H1 (cell line): ENCODE data around the gene DYSF. TPM values are rescaled to one million over a fixed set of nuclear protein-coding genes. Genes with fewer than 3 reads are reported as not detected.
A peak's percentile ranks its signal among the peaks of the same experiment; 100 is the strongest.

ENCODE experiments used
- CTCF ChIA-PET: fragments of 300-600 bp; sonication (Branson Sonifier 250); formaldehyde crosslinking; loops from one replicate; lab custom pipeline; 2021; ENCODE audit not compliant: partially characterized antibody; lab: Charles Lee
- POLR2A ChIA-PET: fragments of 300-600 bp; sonication (Branson Sonifier 250); formaldehyde crosslinking; loops from one replicate; lab custom pipeline; 2021; ENCODE audit warnings: inconsistent platforms; ENCODE audit not compliant: partially characterized antibody; lab: Charles Lee
- DNase-seq, 2 experiments: peaks; one replicate each; pipeline versions ENCODE4 v3.0.0 to v3.0.0-alpha.2; 2010 to 2022; ENCODE audit warnings: low spot score in 2 of 2, low read depth in 1 of 2, mixed read lengths in 1 of 2
- FAIRE-seq: peaks from 2 replicates; lab custom pipeline; 2011; peaks lifted over from hg19 to GRCh38; lab: Jason Lieb, UNC
- H2AFZ ChIP-seq: 2 replicates; pipeline ENCODE4 v1.8.1; 2012; ENCODE audit warnings: low read length, inconsistent platforms
- H2AK5ac ChIP-seq: 2 replicates; pipeline ENCODE4 v1.6.1; 2013; ENCODE audit warnings: low read depth, low read length
- H2BK120ac ChIP-seq: replicated peaks from 2 replicates; pipeline ENCODE3; 2013; ENCODE audit warnings: low read depth, low read length, inconsistent platforms
- H2BK12ac ChIP-seq: 2 replicates; pipeline ENCODE4 v1.6.1; 2013; ENCODE audit warnings: low read depth, low read length
- H2BK15ac ChIP-seq: 2 replicates; pipeline ENCODE4 v1.6.1; 2013; ENCODE audit warnings: low read length
- H2BK20ac ChIP-seq: 2 replicates; pipeline ENCODE4 v1.6.1; 2013; ENCODE audit warnings: low read length
- H2BK5ac ChIP-seq: 2 replicates; pipeline ENCODE4 v1.6.1; 2013; ENCODE audit warnings: low read depth, low read length
- H3K14ac ChIP-seq: 2 replicates; pipeline ENCODE4 v1.6.1; 2013; ENCODE audit warnings: inconsistent platforms; ENCODE audit not compliant: insufficient read length
- H3K18ac ChIP-seq: 2 replicates; pipeline ENCODE4 v1.6.1; 2013; ENCODE audit warnings: low read length; ENCODE audit errors: extremely low read depth
- H3K23ac ChIP-seq: 2 replicates; pipeline ENCODE4 v1.6.1; 2013; ENCODE audit warnings: inconsistent platforms; ENCODE audit not compliant: insufficient read length
- H3K23me2 ChIP-seq: 2 replicates; pipeline ENCODE4 v1.6.1; 2013; ENCODE audit warnings: low read depth, low read length
- H3K27ac ChIP-seq: 2 replicates; pipeline ENCODE4 v1.6.1; 2011; ENCODE audit warnings: low read depth, low read length, inconsistent platforms
- H3K27me3 ChIP-seq, 4 experiments: replicated peaks in 1 of 4; 1 replicate in 1 of 4; 2 replicates in 3 of 4; pipeline versions ENCODE4 v1.6.1 to v1.8.1; 2011 to 2013; ENCODE audit warnings: low read length in 3 of 4, mild to moderate bottlenecking in 3 of 4, inconsistent platforms in 2 of 4, mixed read lengths in 2 of 4, moderate library complexity in 1 of 4; ENCODE audit not compliant: control insufficient read depth in 3 of 4, insufficient read depth in 3 of 4; ENCODE audit errors: extremely low read depth in 1 of 4
- H3K36me3 ChIP-seq, 4 experiments: 2 replicates each; pipeline versions ENCODE4 v1.6.1 to v1.8.1; 2011 to 2013; ENCODE audit warnings: mild to moderate bottlenecking in 4 of 4, low read length in 3 of 4, moderate library complexity in 2 of 4, control low read depth in 1 of 4, inconsistent platforms in 1 of 4; ENCODE audit not compliant: insufficient read depth in 4 of 4, control insufficient read depth in 2 of 4
- H3K4ac ChIP-seq: replicated peaks from 2 replicates; pipeline ENCODE3; 2013; ENCODE audit warnings: low read length, low read depth, mixed read lengths, inconsistent platforms; ENCODE audit not compliant: insufficient read length
- H3K4me1 ChIP-seq, 4 experiments: replicated peaks in 1 of 4; 1 replicate in 1 of 4; 2 replicates in 3 of 4; pipeline versions ENCODE4 v1.6.1 to v1.8.1; 2011 to 2013; ENCODE audit warnings: low read length in 3 of 4, inconsistent platforms in 2 of 4, mixed read lengths in 1 of 4; ENCODE audit not compliant: insufficient read depth in 4 of 4, control insufficient read depth in 3 of 4
- H3K4me2 ChIP-seq, 2 experiments: 2 replicates each; pipeline versions ENCODE4 v1.6.1 to v1.8.1; 2011 to 2013; ENCODE audit warnings: low read depth in 2 of 2, low read length in 2 of 2, control low read depth in 1 of 2, inconsistent platforms in 1 of 2, mild to moderate bottlenecking in 1 of 2; ENCODE audit not compliant: insufficient read depth in 1 of 2
- H3K4me3 ChIP-seq, 4 experiments: fragments of 200-600, 300-600 bp in 1 of 4; sonication (generic), shearing (Covaris generic), sonication (Bioruptor Twin) in 1 of 4; 2 replicates each; pipeline versions ENCODE4 v1.5.1 to v1.8.1; 2011 to 2016; ENCODE audit warnings: low read length in 4 of 4, low read depth in 3 of 4, control low read depth in 2 of 4, inconsistent platforms in 2 of 4, mild to moderate bottlenecking in 2 of 4, mixed read lengths in 1 of 4, moderate library complexity in 1 of 4; ENCODE audit not compliant: insufficient read depth in 2 of 4; ENCODE audit errors: extremely low read depth in 1 of 4
- H3K56ac ChIP-seq: replicated peaks from 2 replicates; pipeline ENCODE3; 2013; ENCODE audit warnings: low read depth, mild to moderate bottlenecking, mixed read lengths, low read length, inconsistent platforms; ENCODE audit not compliant: insufficient read length
- H3K79me1 ChIP-seq: 2 replicates; pipeline ENCODE4 v1.6.1; 2013; ENCODE audit warnings: low read depth, low read length, control low read depth
- H3K79me2 ChIP-seq, 2 experiments: 2 replicates each; pipeline versions ENCODE4 v1.6.1 to v1.8.1; 2012 to 2013; ENCODE audit warnings: low read length in 2 of 2, mild to moderate bottlenecking in 2 of 2, inconsistent platforms in 1 of 2; ENCODE audit not compliant: insufficient read depth in 2 of 2, control insufficient read depth in 1 of 2
- H3K9ac ChIP-seq, 4 experiments: replicated peaks in 1 of 4; 1 replicate in 1 of 4; 2 replicates in 3 of 4; pipeline versions ENCODE4 v1.6.1 to v1.8.1; 2011 to 2013; ENCODE audit warnings: low read depth in 3 of 4, low read length in 3 of 4, control low read depth in 2 of 4, mild to moderate bottlenecking in 2 of 4, moderate library complexity in 2 of 4, inconsistent platforms in 1 of 4; ENCODE audit errors: extremely low read depth in 1 of 4
- H3K9me3 ChIP-seq, 2 experiments: 2 replicates each; pipeline versions ENCODE4 v1.6.1 to v1.8.1; 2012 to 2013; ENCODE audit warnings: mild to moderate bottlenecking in 2 of 2, moderate library complexity in 2 of 2, control low read depth in 1 of 2, inconsistent platforms in 1 of 2, low read depth in 1 of 2, low read length in 1 of 2, mixed read lengths in 1 of 2; ENCODE audit not compliant: insufficient read depth in 2 of 2
- H4K20me1 ChIP-seq, 2 experiments: replicated peaks in 1 of 2; 2 replicates each; pipeline versions ENCODE3 to v1.8.1; 2011 to 2013; ENCODE audit warnings: inconsistent platforms in 2 of 2, low read length in 2 of 2, mild to moderate bottlenecking in 1 of 2; ENCODE audit not compliant: insufficient read depth in 2 of 2, control insufficient read depth in 1 of 2
- H4K5ac ChIP-seq: 2 replicates; pipeline ENCODE4 v1.6.1; 2013; ENCODE audit warnings: low read length, low read depth, mixed read lengths, inconsistent platforms; ENCODE audit not compliant: insufficient read length
- H4K8ac ChIP-seq: 2 replicates; pipeline ENCODE4 v1.8.0; 2013; ENCODE audit warnings: mild to moderate bottlenecking, moderate library complexity, low read length, inconsistent platforms; ENCODE audit not compliant: insufficient read depth; ENCODE audit errors: extremely low read depth
- H4K91ac ChIP-seq: replicated peaks from 2 replicates; pipeline ENCODE3; 2013; ENCODE audit warnings: low read length, mixed read lengths, inconsistent platforms; ENCODE audit not compliant: insufficient read length
- ATF3 ChIP-seq: IDR thresholded peaks from 2 replicates; pipeline ENCODE4 v1.6.1; 2011; ENCODE audit warnings: low read depth, mild to moderate bottlenecking, low read length; ENCODE audit not compliant: insufficient read depth
- FOSL1 ChIP-seq: IDR thresholded peaks from 2 replicates; pipeline ENCODE4 v1.6.1; 2011; ENCODE audit warnings: mild to moderate bottlenecking, low read depth, low read length, moderate library complexity; ENCODE audit not compliant: insufficient read depth
- GTF2F1 ChIP-seq: IDR thresholded peaks from 2 replicates; pipeline ENCODE4 v1.6.1; 2012; ENCODE audit warnings: low read depth, low read length, improper control_type of control experiment, borderline replicate concordance
- KDM5A ChIP-seq: fragments of 200-600 bp; IDR thresholded peaks from 2 replicates; pipeline ENCODE4 v1.7.1; 2012; ENCODE audit warnings: mild to moderate bottlenecking, low read length, inconsistent platforms, mixed read lengths
- NRF1 ChIP-seq: IDR thresholded peaks from 2 replicates; pipeline ENCODE4 v1.6.1; 2011; ENCODE audit warnings: mild to moderate bottlenecking, low read depth, low read length, improper control_type of control experiment
- PHF8 ChIP-seq: fragments of 200-600 bp; sonication (generic); conservative IDR thresholded peaks from 2 replicates; pipeline ENCODE4 v1.7.1; 2012; ENCODE audit warnings: low read depth, mild to moderate bottlenecking, inconsistent platforms, low read length, moderate library complexity
- RNF2 ChIP-seq: fragments of 200-900, 300-1000 bp; sonication (generic); IDR thresholded peaks from 2 replicates; pipeline ENCODE4 v1.7.1; 2016; ENCODE audit warnings: borderline replicate concordance, low read depth, mild to moderate bottlenecking, antibody characterized with exemption, low read length; ENCODE audit not compliant: poor library complexity, severe bottlenecking; ENCODE audit errors: missing control alignments
- RXRA ChIP-seq: IDR thresholded peaks from 2 replicates; pipeline ENCODE4 v1.6.1; 2011; ENCODE audit warnings: low read depth, mild to moderate bottlenecking, low read length, moderate library complexity; ENCODE audit not compliant: insufficient read depth
- SP1 ChIP-seq: IDR thresholded peaks from 2 replicates; pipeline ENCODE4 v1.6.1; 2011; ENCODE audit warnings: low read depth, low read length
- SP4 ChIP-seq: IDR thresholded peaks from 2 replicates; pipeline ENCODE4 v1.6.1; 2012; ENCODE audit warnings: low read length, inconsistent platforms
- WGBS, 2 experiments: shearing (Covaris generic) in 1 of 2; methylation state at CpG; one replicate each; pipeline versions ENCODE4 v1.1.6 to v1.1.7; 2013 to 2015; ENCODE audit warnings: low lambda C conversion rate in 2 of 2, mixed read lengths in 2 of 2, inconsistent platforms in 1 of 2, low coverage in 1 of 2, missing lambda C conversion rate in 1 of 2; ENCODE audit not compliant: insufficient replicate concordance in 2 of 2, insufficient coverage in 1 of 2, insufficient read length in 1 of 2; ENCODE audit errors: extremely low coverage in 1 of 2, missing lambda C conversion rate in 1 of 2; 5-methylcytosine and 5-hydroxymethylcytosine counted together
- polyA plus RNA-seq, 7 experiments: library from polyadenylated mRNA; depleted of rRNA in 3 of 7; stranded (reverse) in 5 of 7; unstranded in 2 of 7; fragments of >200 nt in 5 of 7; fragments of 200-250 nt in 2 of 7; gene quantifications; 1 replicate in 5 of 7; 2 replicates in 1 of 7; 4 replicates in 1 of 7; pipeline versions ENCODE4 v1.2.1 to v1.2.3, GENCODE V29; 2011 to 2013; ENCODE audit warnings: missing spikeins in 2 of 7, mixed read lengths in 2 of 7
- total RNA-seq: library from RNA; stranded (reverse); fragmentation: NEBNext Ultra II Directional; extraction: Animal tissue kit (Norgen Biotek cat#: 25700); gene quantifications from 2 replicates; pipeline ENCODE4 v1.2.1, GENCODE V29; 2021

Gene DYSF
- total and polyA plus RNA-seq, 2 of the 8 experiments (the other 6 are each of a cell fraction or from before 2014, with no cell fraction given): 5.8 to 7.1 TPM

DNA sequence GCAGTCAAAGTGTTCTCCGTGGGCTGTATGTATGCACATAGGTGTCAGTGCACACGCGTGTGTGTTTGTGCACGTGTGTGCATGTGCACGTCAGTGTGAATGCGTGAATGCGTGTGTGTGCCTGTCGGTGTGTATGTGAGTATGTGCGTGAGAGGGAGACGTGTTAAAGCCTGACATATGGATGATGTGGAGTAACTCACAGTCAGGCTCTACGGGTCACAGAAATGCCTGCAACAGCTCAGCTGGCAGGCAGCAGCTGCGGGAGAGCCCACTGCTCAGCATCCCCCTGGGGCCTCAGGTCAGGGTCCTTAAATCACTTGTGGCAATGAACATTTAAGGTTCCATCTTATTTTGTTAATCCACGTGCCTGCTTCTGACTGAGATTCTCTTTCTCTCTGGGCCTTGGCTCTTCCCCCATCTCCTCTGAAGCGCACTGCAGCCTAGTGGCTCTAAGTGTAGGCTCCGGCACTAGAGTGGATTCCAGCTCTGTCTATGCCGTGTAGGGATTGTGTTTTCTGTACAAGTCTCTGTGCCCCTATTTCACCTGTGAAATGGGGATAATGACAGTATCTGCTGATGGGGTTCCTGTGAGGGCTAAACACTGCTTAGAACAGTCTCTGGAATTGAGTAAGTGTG is 63.0 kb downstream of the DYSF start:
- H3K18ac ChIP-seq: no peak overlapping the region
- H3K23me2 ChIP-seq: 0 out of 2 replicates have a peak, but pooled peaks cover under 1% of the 10 kb centered on the region
- H3K9me3 ChIP-seq: no peaks in the 10 kb centered on the region
- H2BK20ac ChIP-seq: no peak overlapping the region
- no peaks in the 10 kb centered on the region for H3K79me1 ChIP-seq
- no peak overlapping the region for H4K91ac ChIP-seq
- no peak overlapping the region for H4K8ac ChIP-seq
- FAIRE-seq: no peak
- no peak overlapping the region for H3K4me2 ChIP-seq
- no peak overlapping the region for H3K4ac ChIP-seq
- no peak overlapping the region for H2AFZ ChIP-seq
- CTCF ChIA-PET: interaction anchor here (0.7 to 2.5 kb wide), 4 partner anchors 10 to 160 kb away, joined by 3 to 8 read pairs (median 4); no protein-coding TSS in a partner anchor
- 87% methylated on average over 16 of the region's 16 CpGs; no CpG with 5 or more reads in 1 of the 2 experiments for WGBS, 2 experiments
- H4K5ac ChIP-seq: no peak overlapping the region
- no peaks in the 10 kb centered on the region for H3K79me2 ChIP-seq
- no peaks in the 10 kb centered on the region for H4K20me1 ChIP-seq
- POLR2A ChIA-PET: no interaction called here
- H3K27ac ChIP-seq: no peak overlapping the region
- H3K23ac ChIP-seq: no peak overlapping the region
- H3K14ac ChIP-seq: no peak overlapping the region
- no peak overlapping the region; the same call in 1 of the 2 replicates for H2BK5ac ChIP-seq
- no peak overlapping the region for H2BK12ac ChIP-seq
- H3K36me3 ChIP-seq: no peaks in the 10 kb centered on the region
- no peak for DNase-seq
- no peak overlapping the region for H3K9ac ChIP-seq
- no peak overlapping the region for H2BK120ac ChIP-seq
- H3K56ac ChIP-seq: no peak overlapping the region
- TF ChIP-seq RXRA (no peak), SP4 (no peak), SP1 (no peak), KDM5A (no peak), ATF3 (no peak), FOSL1 (no peak), GTF2F1 (no peak), PHF8 (no peak), NRF1 (no peak), RNF2 (no peak)
- no peak overlapping the region for H2BK15ac ChIP-seq
- H3K27me3 ChIP-seq: no peaks in the 10 kb centered on the region
- H3K4me1 ChIP-seq: no peaks in the 10 kb centered on the region; a peak in 1 of 7 replicates
- H3K4me3 ChIP-seq: no peak overlapping the region
- H2AK5ac ChIP-seq: peak overlapping the region; percentile 33; the same call in 1 of the 2 replicates
